Measurements from ENCODE around the gene FAF1.

Gene FAF1

DNA sequence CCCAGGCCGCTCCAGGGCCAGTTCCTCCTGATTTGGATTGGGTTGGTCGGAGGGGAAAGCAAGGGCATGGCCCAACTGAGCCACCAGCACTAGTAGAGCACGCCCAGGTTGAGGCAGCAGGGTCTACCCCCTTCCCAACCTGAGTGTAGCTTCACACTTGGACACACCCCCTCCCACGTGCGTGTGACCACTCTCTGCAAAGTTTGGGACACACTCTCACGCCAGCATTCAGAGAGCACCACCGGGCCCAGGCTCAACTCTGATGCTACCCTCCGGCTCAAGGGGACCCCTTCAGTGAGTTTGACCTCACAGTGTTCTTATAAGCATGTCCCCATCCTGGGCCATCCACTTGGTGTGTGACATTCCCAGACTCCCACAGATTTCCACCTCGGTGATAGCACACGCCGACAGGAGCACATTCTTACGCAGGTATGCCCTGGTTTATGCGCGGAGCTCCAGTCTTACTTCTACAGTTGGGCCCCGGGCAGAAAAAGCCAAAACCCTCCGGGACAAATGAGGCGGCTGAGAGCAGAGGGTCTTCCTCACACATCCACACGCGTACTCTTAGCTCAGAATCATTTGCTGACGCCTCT lies 533.9 kb downstream of the FAF1 start:
- no peak for DNase-seq (ENCODE audit: low spot score)

DNA sequence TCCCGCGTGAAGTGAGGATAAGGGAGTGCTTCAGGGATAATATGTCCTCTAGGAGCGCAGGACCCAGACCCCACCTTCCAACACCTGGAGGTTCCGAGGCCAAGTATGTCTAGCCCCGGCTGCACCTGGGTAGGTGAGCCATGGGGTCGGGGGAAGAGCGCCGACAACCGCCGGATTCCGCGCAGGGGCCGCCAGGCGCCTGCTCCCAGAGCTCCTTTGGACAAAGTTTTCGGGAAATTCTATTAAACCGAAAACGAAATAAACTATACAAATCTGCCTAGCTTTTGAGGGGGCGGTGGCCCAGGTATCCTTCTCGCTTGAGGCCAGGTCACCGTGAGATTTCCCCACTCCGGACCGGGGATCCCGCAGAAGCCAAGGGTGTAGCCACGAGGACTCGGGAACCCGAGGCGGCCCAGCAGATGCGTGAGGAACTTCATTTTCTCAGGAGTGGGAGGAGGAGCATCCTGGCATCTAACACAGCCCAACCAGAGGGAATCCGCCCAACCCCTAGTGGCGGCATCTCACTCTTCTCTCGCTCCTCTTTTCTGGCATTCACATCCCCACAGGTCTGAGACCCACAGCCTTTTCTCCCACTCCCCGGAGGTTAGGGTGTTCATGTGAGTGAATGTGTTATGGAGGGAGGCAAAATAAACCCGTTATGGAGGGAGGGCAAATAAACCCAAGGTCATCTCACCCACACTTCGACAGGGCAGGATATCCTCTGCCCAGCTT lies 534.5 kb downstream of the FAF1 start:
- no peak for DNase-seq (ENCODE audit: low spot score)

DNA sequence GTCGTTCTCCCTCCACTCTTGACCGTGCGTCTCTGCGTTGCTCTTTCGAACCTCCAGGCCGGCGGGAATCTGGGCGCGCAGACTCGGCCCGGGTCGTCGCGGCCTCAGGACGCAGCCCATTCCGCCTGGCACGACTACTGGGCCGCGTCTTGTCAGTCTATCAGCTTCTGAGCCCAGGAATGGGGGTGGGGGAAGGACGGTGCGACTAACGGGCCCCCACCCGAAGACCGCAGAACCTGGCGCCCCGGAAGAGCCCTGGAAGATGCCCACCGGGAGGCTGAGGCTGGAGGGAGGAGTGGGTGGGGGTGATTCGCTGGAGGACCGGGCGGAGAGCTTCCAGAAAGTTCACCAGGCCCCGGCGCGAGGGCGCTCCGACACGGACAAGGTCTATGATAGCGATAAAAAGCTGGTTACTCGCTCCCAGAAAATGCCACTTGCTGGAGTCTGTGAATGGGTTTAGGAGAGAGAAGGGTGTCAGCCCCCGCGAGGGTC lies 535.1 kb downstream of the FAF1 start:
- DNase-seq (ENCODE audit: low spot score) = peak; percentile 40

DNA sequence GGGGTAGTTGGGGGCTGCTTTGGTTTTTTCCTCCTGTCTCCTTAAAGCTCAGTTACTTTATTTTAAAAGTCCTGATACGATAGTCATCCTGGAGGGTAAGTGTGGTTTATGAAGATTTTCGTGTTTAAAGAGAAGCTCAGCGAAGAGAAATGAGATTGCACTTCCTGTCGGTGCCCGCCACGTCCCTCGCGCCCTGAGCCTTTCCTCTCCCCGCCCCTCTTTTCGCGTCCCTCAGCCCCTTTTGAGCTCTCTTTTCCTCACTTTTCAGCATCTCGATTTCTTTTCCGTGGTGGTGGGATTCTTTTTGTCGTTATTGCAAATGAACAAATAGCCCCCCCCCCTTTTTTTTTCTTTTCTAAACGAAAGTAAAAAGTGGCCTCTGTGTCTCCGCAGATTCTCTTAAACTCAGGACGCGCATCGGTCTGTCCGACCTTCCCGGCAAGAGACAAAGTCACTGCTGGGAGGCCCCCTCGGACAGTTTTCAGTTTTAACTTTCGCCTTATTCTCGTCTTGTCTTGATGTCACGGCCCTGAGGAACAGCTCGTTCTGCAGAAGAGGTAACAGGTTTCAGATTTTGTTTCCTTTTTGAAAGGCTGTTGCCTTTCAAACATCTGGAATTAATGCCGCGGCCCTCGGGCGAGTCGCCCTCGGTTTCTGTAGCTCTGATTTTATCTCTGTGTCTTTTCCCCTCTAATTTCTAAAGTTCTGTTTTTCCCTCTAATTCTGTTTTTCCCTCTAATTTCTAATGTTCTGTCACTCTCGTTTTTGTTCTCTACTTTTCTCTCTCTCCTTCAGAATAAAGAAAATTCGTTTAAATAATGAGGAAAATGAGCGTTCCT lies 535.8 kb downstream of the FAF1 start:
- DNase-seq (ENCODE audit: low spot score) = peak; percentile 43

DNA sequence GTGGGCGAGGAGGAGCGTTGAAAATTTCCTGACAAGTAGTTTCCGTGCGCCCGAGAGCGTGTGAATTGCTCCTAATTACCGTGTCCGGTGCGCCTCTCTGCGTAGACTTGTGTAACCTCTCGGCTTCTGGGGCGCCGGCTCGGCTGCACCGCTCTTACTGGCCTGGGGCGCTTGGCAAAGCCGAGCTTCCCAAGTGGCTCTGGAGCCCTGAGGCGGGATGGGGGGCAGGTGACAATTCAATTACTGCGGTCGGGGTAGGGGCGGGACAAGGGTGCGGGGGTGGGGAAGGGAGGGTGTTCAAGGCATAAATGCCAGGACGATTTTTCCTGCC lies 536.4 kb downstream of the FAF1 start:
- peak; percentile 80 for DNase-seq (ENCODE audit: low spot score)

DNA sequence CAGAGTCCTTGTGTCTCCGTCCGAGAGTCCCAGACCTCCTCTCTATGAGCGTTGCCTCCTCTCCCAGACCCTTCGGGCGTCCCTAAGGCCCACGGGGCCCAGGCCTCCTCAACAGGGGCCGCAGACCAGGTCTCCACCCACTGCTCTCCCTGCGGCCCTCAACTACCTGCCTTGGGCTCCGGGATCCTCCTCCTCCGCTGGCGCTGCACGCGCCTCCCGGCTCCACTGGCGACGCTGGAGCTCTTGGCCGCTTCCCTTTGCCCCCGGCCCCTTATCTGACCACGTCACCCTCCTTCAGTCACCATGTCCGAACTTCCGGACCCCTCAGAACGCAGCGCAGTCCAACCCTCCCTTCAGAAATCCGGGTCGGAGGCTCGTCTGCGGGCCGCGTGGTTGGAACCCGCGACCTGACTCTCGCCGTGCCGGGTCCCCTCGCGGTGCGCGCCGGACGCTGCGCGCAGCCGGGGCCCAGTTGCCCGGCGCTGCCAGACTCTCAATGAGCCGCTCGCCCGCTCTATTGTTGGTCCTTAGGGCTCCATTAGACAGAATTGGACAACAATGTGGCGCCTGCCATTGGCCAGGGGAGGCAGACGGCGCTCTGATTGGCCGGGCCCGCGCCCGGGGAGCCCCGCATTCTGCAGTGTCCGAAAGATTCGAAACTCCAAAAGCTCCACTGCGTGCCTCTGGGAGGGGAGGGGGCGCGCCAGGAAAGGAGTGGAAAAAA lies 537.0 kb downstream of the FAF1 start, which contains the start of gene DMRTA2:
DMRTA2 (minus strand) TSS at position 498 of the 724 bp plus-strand sequence. CDS start 1,907 bp downstream, outside the sequence.
- DNase-seq (ENCODE audit: low spot score) = peak; percentile 75

DNA sequence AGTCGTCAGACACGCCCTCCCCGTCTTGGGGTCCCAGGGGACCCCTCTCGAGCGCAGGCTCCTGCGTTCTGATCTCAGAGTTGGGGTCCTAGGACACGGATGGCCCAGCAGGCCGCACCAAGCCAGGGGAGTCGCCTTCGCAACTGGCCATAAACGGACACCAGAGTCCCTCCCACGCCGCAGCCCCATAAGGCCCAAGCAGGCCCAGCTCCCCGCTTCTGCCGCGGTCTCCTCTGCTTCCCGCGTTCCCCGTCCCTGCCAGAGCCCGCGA lies 537.5 kb downstream of the FAF1 start:
- DNase-seq (ENCODE audit: low spot score) = peak; percentile 19

DNA sequence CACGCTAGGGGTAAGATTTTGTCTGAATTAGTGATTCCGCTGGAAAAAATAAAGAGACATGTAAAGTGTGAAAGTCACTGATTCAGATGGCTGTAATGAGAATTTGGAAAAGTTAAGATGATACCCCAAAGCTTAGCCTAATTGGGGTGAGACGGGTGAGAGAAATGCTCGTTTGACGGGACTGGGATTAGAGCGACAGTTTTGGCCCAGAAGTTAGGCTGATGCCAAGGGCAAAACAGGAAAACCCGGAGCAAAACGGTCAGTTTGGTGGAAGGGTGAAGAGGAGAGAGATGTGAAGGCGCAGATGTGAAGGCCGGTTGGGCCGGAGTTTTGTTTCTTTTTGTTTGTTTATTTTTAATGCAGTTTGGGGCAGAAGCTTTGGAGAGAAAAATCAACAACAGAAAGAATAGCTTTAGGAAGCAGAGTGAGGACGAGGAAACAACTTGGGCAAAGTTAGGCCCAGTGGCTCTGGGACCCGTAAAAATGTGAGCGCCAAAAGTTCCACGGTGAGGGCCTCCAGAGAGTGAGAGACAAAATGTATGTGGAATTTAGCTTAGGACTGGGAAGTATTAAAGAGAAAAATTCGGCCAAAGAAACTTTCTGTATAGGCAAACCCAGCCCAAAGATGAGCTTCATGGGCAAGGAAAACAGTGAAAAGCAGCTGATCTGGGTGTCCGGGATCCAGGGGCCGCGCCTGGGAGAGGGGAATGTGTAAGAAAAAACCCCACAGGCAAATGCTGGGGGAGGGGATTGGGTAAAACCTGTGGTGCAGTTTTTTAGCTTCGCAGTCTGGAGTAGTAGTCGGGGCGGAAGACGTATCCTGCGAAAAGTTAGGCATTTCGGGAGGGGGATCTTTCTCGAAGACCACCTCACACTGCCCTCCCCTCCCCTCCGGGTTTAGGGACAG lies 538.0 kb downstream of the FAF1 start:
- no peak for DNase-seq (ENCODE audit: low spot score)

DNA sequence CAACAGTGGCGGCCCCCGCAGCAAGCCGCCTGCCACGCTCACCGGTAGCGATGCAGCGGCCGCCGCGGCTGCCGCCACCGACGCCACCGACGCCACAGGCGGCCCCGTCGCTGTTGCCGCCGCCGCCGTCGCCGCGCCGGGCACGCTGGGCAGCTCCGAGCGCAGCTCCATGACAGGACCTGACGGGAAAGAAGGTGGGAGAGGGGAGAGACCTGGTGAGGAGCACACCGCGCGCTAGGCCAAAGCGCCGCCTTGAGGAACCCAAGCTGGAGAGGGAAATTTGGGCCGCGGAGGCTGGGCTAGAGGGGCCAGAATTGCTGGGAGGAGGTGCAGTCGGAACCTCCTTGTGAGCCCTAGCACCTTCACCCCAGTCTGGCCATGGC lies 538.7 kb downstream of the FAF1 start:
- DNase-seq (ENCODE audit: low spot score) = no peak

DNA sequence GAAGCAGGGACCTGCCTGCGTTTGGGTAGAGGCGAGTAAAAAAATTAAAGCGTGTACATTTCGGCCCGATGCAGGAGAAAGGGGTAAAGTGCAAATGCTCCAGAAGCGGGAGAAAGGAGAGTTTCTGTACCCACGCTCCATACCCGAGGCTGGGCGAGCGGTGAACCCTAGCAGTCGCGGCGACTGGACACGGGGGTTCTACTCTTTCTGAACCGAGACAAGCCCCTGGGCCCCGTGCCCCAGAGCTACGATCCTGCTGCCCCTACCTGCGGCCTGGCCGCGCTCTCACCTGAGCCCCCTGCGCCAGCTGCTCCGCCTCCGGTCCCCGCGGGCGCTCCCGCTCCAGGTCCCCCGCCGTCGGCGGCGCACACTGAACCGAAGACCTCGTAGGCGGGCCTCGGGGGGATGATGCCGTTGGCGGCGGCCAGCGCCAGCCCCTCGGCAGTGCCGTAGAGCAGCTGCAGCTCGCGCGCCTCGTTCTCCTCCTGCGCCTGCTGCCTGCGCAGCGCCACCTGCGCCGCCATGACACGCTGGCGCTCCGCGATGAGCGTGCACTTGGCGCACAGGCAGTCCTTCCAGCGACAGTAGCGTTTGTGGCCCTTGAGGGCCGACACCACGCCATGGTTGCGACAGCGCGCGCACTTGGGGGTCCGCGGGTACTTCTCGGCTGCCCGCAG lies 539.2 kb downstream of the FAF1 start:
- DNase-seq (ENCODE audit: low spot score) = no peak

DNA sequence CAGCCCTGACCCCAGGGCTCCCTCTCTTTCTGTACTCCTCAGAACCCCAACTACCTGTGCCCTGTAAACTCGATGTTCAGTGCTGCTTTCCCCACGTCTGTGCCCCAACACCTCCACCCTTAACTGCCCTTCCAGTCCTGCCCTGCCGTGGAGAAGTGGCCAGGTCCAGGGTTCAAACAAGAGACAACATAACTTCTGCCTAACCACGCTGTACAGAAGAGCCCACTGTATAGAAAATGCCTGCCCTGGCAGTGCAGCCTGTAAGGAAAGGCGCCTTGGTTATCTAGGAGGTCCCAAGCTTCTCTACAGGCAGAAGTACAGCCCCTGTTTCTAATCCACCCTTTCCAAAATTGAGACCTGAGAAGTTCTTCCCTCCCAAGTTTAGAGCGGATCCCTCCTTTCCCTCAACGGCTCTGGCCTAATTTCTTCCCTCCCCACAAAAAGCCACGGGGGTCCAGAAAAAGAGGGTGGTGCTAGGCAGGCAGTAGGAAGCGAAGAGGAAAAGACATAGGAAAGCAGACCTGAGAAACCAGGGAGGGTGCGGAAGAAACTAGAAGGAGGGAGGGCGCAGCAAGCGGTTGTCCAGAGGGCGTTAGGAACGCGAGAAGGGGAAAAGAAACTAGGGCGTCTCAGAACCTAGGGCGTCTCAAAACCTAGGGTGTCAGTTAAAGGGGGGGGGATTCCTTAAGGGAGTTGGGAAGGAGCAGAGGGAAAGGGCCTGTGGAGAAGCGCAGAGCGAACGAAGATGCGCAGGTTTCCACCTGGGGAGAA lies 540.0 kb downstream of the FAF1 start:
- no peak for DNase-seq (ENCODE audit: low spot score)

DNA sequence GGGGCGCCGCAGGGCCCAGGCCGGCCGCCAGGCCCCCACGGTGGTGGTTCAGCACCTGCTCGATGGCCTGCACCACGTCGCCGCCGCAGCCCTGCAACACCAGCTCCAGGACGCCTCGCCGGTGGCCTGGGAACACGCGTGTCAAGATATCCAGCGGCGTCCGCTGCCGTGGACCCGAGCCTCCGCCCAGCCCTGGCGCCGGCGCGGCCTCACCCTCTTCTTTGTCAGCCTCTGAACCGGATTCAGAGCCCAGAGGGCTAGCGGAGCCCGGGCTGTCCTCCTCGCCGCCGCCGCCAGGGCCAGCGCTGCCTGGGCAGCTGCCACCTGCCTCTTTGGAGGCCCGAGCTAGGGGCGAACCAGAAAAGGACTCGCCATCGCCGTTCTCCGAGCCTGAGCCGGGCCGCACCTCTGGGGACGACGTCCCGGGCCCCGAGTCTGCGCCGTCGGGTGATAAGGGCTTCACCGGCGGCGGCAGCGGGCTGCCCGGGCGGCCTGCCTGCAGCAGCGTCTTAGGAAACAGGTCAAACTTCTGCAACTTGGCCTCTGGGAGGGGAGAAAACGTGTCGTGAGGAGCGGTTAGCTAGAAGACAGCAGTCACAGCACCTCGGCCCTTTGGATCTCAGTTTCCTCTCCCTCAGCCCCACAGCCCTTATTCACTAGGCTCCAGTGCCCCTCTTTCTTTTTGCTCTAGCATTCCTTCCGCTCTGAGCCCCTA lies 540.7 kb downstream of the FAF1 start:
- DNase-seq (ENCODE audit: low spot score) = no peak

DNA sequence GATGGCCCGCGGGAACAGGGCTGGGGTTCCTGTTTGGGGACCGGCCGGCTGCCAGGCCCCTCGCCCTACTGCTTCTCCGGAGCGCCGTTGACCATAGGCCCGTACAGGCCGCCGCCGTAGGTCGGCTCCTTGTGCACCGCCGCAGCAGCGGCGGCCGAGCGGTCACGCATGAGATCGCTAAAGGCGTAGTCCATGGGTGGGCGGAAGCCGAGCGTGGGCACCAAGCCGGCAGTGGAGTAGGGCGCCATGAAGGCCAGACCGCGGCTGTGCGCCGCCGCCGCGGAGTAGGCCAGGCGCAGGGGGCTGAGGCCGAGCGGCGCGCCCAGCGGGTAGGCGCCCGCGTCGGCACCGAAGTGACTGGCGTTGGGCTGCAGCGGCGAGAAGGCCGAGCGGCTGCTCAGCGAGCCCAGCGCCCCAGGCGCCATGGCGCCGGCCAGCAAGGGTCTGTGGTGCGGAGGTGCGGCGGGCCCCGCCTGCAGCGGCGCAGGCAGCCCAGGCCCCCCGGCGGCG lies 541.4 kb downstream of the FAF1 start:
- no peak for DNase-seq (ENCODE audit: low spot score)

DNA sequence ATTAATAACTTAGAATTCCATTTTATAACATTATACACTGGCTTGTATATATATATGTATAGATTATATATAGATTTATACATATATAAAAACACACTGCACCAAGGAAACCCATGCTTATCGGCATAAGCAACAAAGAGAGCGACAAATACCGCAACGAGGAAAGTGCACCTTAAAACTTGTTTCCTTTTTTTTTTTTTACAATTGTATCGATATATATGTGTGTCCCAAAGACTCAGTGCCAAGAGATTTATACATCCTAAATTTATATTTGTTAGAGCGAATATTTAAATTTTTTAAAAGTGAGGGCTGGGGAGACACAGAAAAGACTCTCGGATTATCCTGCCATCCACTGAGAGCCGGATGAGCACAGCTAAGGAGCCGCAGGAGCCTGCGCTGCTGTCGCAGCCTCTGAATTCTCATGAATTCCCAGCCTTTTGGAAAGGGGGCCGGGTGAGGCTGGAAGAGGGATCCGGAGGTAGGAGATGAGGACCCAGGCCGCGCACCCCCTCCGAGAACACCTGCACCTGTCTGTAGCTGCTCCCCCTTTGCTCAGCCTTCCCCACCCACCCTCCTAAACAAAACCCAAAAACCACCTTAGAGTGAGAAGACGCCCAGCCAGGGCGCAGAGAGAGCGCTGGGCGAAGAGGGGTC lies 542.0 kb downstream of the FAF1 start:
- no peak for DNase-seq (ENCODE audit: low spot score)

DNA sequence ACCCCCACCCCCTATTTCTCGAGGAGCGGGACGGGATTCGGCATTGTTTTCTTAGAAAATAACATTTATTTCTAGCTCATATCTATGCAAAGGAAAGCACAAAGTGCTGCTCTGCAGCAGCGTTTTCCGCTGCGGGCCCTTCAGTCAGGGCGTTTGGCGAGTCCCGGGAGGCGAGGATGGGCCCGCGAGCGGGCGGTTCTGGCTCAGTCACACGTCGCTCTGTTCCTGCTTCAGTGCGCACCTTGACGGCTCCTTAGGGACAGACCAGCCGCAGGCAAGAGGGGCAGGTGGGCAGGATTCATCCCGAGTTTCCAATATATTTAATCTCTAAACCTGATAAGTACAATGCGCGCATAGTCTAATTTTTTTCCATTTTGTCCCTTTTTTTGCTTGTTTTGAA lies 542.6 kb downstream of the FAF1 start:
- DNase-seq (ENCODE audit: low spot score) = no peak

DNA sequence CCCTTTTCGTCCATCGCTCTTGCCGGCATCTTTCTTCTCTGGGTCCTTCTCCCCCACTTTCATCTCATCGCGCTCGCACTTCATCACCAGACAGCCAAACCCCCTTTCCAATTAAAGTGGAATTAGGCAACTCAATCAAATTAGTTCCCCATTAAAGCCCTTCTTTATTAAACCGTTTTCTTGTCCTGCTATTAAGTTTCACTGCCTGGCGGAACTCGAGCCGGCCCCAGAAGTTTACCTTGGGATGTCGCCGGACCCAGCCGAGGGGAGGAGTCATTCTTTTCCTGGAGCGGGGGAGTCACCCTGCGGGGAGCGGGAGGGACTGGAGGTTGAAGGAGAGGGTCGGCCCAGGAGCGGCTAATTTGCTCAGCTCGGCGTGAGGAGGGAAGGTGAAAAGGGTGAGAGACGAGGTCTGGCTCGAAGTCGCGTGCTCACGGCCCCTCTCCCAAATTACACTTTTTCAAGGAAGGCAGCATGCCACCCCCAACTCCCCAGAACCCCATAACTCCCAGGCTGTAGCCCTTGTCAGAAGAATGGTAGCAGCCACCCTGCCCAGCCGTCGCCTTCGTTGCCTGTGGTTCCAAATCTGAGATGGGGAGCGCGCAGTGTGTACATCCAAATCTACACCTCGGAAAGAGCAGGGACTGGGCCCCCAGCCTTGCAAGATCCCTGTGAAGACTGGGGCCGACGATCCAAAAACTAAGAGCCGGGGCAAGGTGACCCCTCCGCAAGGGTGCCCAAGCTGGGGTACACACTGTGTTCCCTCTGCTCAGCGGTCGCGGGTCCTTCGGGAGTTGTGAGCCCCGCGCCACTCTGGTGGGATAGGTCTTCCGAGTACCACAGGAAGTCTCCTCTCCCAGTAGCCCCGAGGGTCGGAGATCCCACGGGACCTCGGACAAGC lies 543.3 kb downstream of the FAF1 start:
- DNase-seq (ENCODE audit: low spot score) = no peak

DNA sequence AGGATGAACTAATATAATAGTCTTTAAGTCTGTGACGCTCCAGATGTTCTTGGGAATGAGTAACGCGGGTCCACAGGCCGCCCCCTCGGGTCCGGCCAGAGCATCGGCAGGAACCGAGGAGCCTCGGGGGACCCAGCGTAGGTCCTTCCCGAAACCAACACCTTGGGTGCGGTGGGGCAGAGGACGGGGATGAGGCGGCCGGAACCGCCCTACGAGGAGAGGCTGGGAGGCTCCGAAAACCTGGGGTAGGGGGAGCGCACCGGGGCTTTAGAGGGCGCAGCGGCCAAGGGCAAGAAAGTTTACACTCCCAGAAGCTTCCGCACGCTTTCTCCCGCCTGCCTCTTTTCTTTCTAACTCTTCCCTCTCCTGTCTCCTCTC lies 543.9 kb downstream of the FAF1 start:
- no peak for DNase-seq (ENCODE audit: low spot score)

Measured in RKO (cell line).